GM21360 (cell line): ENCODE data around the gene CLEC2D.
"Not testable (repeated sequence)": the region's sequence is repeated elsewhere in the genome, so short reads cannot be mapped to it uniquely, and the experiment has no call there.

Experiments
- ATAC-seq: cut with Tn5 transposase; IDR thresholded peaks from one replicate; pipeline ENCODE4 v1.9.1; 2021; ENCODE audit warnings: mild to moderate bottlenecking, moderate library complexity; ENCODE audit not compliant: unreplicated experiment

The CLEC2D gene

GRCh38 chr12:9725213-9725870, 55.8 kb downstream of the CLEC2D start:
- no peak for ATAC-seq

- no peak for ATAC-seq
Measured at GRCh38 chr12:9727813-9728212, 58.3 kb downstream of the CLEC2D start.

- no peak for ATAC-seq
Measured at GRCh38 chr12:9729082-9729481, 59.6 kb downstream of the CLEC2D start.

GRCh38 chr12:9730011-9730410, 60.5 kb downstream of the CLEC2D start:
- no peak for ATAC-seq

- no peak for ATAC-seq
Measured at GRCh38 chr12:9730591-9730990, 61.1 kb downstream of the CLEC2D start.

- ATAC-seq = no peak
Measured at GRCh38 chr12:9731393-9731792, 61.9 kb downstream of the CLEC2D start.

GRCh38 chr12:9731797-9732196, 62.3 kb downstream of the CLEC2D start:
- ATAC-seq = peak; percentile 39

GRCh38 chr12:9732921-9733461, 63.5 kb downstream of the CLEC2D start, which contains the start of gene CLECL1:
TSS of gene CLECL1 (minus strand) at chr12:9733097.
- no peak for ATAC-seq

GRCh38 chr12:9735601-9736000, 66.1 kb downstream of the CLEC2D start:
- no peak for ATAC-seq

- no peak for ATAC-seq
Measured at GRCh38 chr12:9736936-9737705, 67.6 kb downstream of the CLEC2D start.

- not testable (repeated sequence) for ATAC-seq
Measured at GRCh38 chr12:9738905-9739304, 69.4 kb downstream of the CLEC2D start.

- not testable (repeated sequence) for ATAC-seq
Measured at GRCh38 chr12:9739404-9740105, 70.0 kb downstream of the CLEC2D start.

GRCh38 chr12:9740106-9740750, 70.7 kb downstream of the CLEC2D start:
- no peak for ATAC-seq

GRCh38 chr12:9741726-9742125, 72.2 kb downstream of the CLEC2D start:
- peak; percentile 90 for ATAC-seq

GRCh38 chr12:9742661-9743060, 73.1 kb downstream of the CLEC2D start:
- ATAC-seq = no peak

GRCh38 chr12:9745199-9745598, 75.7 kb downstream of the CLEC2D start:
- ATAC-seq = no peak
